AG10803 (cell line): ENCODE data around the gene OR5D16.
"Not testable (repeated sequence)": the region's sequence is repeated elsewhere in the genome, so short reads cannot be mapped to it uniquely, and the experiment has no call there.

Experiments used
- DNase-seq: peaks from one replicate; pipeline ENCODE4 v3.0.0; 2010; ENCODE audit warnings: low read depth
- H3K4me3 ChIP-seq: 2 replicates; pipeline ENCODE4 v1.5.1; 2011; ENCODE audit warnings: mild to moderate bottlenecking, low read length, control low read depth
- CTCF ChIP-seq: conservative IDR thresholded peaks from 2 replicates; pipeline ENCODE4 v1.5.1; 2011; ENCODE audit warnings: mild to moderate bottlenecking, low read length, control low read depth, inconsistent platforms

Gene OR5D16

GRCh38 chr11:55826919-55827318 lies 11.6 kb upstream of the OR5D16 start, which contains the start of gene OR5L2:
Gene OR5L2, plus strand, starts transcription at chr11:55827219. Its CDS starts 0 bp downstream, at chr11:55827219.
- no peak within 1 kb of the TSS for H3K4me3 ChIP-seq
- DNase-seq, result no peak
- no peak for TF ChIP-seq CTCF

GRCh38 chr11:55847453-55847852 lies 8.9 kb downstream of the OR5D16 start:
- TF ChIP-seq CTCF, result no peak
- no peak for DNase-seq

GRCh38 chr11:55849037-55849436 lies 10.5 kb downstream of the OR5D16 start:
- no peak for TF ChIP-seq CTCF
- no peak for DNase-seq
- H3K4me3 ChIP-seq, result no peak overlapping the region

More at GRCh38 chr11:55847453-55847852, 8.9 kb downstream of the OR5D16 start:
- no peak overlapping the region for H3K4me3 ChIP-seq

GRCh38 chr11:55852141-55852540 lies 13.6 kb downstream of the OR5D16 start:
- no peak for DNase-seq
- no peak overlapping the region for H3K4me3 ChIP-seq
- no peak for TF ChIP-seq CTCF

GRCh38 chr11:55854704-55855103 lies 16.2 kb downstream of the OR5D16 start:
- H3K4me3 ChIP-seq, result no peak overlapping the region
- DNase-seq, result no peak
- no peak for TF ChIP-seq CTCF

- not testable (repeated sequence) for H3K4me3 ChIP-seq, DNase-seq
These were observed 28.8 kb downstream of the OR5D16 start for GRCh38 chr11:55867354-55867753.

GRCh38 chr11:55872731-55873130 lies 34.2 kb downstream of the OR5D16 start:
- not testable (repeated sequence) for H3K4me3 ChIP-seq, DNase-seq

GRCh38 chr11:55873146-55873545 lies 34.6 kb downstream of the OR5D16 start:
- DNase-seq, H3K4me3 ChIP-seq: not testable (repeated sequence)

- DNase-seq, H3K4me3 ChIP-seq: not testable (repeated sequence)
These were observed 44.4 kb downstream of the OR5D16 start, which contains the start of gene TRIM51 for GRCh38 chr11:55882997-55883396. Gene TRIM51, plus strand, starts transcription at chr11:55883297. Its CDS starts 2,132 bp downstream, at chr11:55885429.

- not testable (repeated sequence) for H3K4me3 ChIP-seq, DNase-seq
These were observed 46.4 kb downstream of the OR5D16 start for GRCh38 chr11:55884995-55885394.

- not testable (repeated sequence) for H3K4me3 ChIP-seq, DNase-seq
These were observed 46.9 kb downstream of the OR5D16 start for GRCh38 chr11:55885481-55885880.
